Body of pancreas (tissue), 4 donors: Measurements from ENCODE around the gene ATXN7L2.

Source experiments
- POLR2A ChIP-seq, 3 donors: fragments of 450-650 bp; IDR thresholded peaks; one replicate each; pipeline ENCODE4 v1.6.1; 2016; ENCODE audit warnings: antibody characterized with exemption in 3 of 3, mild to moderate bottlenecking in 2 of 3
- TF ChIP-seq, protein P1 (sequence below), 7 experiments: fragments of 450-650 bp in 4 of 7; fragments of 200-600 bp in 3 of 7; sonication (generic) in 3 of 7; IDR thresholded peaks; one replicate each; pipeline ENCODE4 v1.5.1; 2016 to 2019; ENCODE audit warnings: antibody characterized with exemption in 7 of 7

- TF ChIP-seq, protein P1, sequence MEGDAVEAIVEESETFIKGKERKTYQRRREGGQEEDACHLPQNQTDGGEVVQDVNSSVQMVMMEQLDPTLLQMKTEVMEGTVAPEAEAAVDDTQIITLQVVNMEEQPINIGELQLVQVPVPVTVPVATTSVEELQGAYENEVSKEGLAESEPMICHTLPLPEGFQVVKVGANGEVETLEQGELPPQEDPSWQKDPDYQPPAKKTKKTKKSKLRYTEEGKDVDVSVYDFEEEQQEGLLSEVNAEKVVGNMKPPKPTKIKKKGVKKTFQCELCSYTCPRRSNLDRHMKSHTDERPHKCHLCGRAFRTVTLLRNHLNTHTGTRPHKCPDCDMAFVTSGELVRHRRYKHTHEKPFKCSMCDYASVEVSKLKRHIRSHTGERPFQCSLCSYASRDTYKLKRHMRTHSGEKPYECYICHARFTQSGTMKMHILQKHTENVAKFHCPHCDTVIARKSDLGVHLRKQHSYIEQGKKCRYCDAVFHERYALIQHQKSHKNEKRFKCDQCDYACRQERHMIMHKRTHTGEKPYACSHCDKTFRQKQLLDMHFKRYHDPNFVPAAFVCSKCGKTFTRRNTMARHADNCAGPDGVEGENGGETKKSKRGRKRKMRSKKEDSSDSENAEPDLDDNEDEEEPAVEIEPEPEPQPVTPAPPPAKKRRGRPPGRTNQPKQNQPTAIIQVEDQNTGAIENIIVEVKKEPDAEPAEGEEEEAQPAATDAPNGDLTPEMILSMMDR (IDR thresholded peaks at IDR 0.05) = no peak
- TF ChIP-seq POLR2A (IDR thresholded peaks at IDR 0.05) = no peak
Measured at GRCh38 chr1:109537450-109538178, 53.9 kb downstream of the ATXN7L2 start.
